LNCaP clone FGC (cell line): Measurements from ENCODE around the gene SLC16A2.

Source experiments
- DNase-seq: peaks from one replicate; pipeline ENCODE4 v3.0.0-alpha.2; 2011; ENCODE audit warnings: low read depth
- H3K4me3 ChIP-seq: 2 replicates; pipeline ENCODE4 v1.5.1; 2011; ENCODE audit warnings: mild to moderate bottlenecking, low read depth, low read length, control low read depth
- TF ChIP-seq, protein P1 (sequence below): IDR thresholded peaks from 2 replicates; pipeline ENCODE4 v1.5.1; 2012; ENCODE audit warnings: mild to moderate bottlenecking; ENCODE audit not compliant: control insufficient read depth, insufficient read depth; ENCODE audit errors: extremely low read depth

SLC16A2 gene

DNA sequence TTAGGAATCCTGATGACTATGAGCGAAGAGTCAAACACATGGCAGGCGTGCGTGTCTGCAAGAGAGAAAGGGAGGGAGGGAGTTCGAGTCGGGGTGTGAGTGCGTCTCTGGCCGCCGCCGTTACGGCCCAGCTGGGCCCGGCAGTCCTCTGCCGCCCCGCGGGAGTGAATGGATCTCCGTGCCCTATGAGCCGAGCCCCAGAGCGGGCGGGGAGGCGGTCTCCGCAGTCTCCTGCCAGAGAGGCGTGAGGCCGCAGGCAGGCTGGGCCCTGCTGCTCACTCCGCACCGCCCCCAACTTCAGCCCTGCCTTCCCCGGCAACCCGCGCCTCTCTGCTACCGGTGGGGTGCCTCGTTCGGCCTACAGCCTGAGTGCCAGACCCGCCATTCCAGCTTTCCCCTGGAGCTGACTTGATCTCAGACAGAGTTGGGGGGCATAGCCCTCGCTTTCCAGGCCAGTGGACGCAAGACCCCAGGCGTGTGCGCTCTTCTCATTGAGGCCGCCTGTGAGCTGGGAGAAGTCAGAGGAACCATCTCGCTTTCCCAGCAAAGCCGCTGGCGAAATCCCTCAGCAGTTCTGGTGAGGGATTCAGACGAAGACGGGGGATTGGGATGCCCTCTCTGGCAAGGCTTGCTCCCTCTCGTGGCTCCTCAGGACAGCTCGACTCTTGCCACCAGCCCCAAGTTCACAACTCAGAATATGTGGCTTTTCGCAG, 1.4 kb downstream of the SLC16A2 start:
- H3K4me3 ChIP-seq: no peak overlapping the region
- DNase-seq: no peak

DNA sequence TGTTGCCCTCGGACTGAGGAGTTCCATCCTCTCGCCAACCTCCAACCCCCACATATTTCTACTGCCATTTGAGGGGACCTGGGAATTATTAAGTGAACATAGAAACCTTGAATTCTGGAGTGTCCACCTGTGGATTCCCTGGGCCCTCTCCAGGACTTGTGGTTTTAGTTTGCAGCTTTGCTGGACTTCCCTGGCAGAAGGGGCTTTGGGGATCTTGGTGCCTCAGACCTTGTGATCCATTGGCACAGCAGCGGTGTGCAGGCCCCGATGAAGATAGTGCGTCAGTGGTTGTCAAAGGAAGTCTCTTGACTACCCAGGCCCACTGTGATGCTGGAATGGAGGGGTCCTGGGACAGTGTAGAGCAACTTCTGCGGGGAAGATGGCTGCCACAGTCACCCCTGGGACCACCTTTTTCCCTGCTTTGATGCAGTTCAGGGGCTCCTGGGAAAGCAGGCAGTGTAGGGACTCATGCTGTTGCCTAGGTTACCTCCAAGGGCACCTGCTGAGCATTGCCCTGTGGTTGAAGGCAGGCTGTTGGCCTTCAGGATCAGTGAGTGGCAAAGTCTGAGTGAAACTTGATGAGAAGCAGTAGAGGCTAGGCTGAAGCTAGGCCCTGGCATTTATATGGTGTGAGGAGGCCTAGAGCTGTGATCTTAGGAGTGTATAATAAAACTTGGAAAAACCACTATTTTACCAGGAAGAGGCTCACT, 2.2 kb downstream of the SLC16A2 start:
- no peak for DNase-seq
- H3K4me3 ChIP-seq: no peak overlapping the region
- TF ChIP-seq, protein P1, sequence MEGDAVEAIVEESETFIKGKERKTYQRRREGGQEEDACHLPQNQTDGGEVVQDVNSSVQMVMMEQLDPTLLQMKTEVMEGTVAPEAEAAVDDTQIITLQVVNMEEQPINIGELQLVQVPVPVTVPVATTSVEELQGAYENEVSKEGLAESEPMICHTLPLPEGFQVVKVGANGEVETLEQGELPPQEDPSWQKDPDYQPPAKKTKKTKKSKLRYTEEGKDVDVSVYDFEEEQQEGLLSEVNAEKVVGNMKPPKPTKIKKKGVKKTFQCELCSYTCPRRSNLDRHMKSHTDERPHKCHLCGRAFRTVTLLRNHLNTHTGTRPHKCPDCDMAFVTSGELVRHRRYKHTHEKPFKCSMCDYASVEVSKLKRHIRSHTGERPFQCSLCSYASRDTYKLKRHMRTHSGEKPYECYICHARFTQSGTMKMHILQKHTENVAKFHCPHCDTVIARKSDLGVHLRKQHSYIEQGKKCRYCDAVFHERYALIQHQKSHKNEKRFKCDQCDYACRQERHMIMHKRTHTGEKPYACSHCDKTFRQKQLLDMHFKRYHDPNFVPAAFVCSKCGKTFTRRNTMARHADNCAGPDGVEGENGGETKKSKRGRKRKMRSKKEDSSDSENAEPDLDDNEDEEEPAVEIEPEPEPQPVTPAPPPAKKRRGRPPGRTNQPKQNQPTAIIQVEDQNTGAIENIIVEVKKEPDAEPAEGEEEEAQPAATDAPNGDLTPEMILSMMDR: no peak

More for the DNA sequence above, 1.4 kb downstream of the SLC16A2 start:
- TF ChIP-seq, protein P1: no peak

DNA sequence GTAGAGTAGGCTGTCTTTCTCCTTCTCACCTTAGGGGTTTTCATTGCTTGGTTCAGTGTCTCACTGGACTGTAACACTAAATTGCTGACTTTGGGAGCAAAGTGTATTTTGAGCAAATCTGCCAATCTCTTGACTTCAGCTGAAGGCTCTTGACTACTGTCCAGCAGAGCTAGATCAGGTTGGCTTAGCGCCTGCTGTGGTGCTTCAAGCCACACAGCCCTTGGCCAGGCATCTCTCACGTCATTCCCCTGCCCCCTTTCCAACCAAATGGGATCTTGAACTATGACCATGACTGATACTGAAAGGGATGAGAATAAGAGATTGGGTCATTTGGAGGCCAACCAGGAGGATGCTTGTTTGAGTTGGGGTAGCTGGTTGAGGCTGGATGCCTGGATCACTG, 4.8 kb downstream of the SLC16A2 start:
- no peak overlapping the region for H3K4me3 ChIP-seq
- no peak for DNase-seq
- TF ChIP-seq, protein P1: no peak

DNA sequence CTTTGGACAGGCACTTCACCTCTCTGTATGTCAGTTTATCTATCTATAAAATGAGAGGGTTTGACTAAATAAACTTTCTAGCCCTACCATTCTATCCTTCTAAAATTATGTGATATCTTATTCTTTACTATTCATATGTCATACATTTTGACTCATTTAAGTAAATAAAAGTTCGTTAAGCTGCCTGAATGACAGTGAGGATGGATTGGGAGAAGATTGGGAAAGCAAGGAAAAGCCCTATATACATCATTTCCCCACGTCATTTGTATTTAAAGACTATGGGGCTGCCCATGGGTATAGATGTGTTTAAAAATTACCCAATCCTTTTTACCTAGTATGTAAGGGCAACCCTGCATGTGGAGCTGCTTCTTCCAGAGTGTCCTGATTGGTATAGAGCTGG, 5.3 kb downstream of the SLC16A2 start:
- TF ChIP-seq, protein P1: no peak
- DNase-seq: no peak
- H3K4me3 ChIP-seq: no peak overlapping the region

DNA sequence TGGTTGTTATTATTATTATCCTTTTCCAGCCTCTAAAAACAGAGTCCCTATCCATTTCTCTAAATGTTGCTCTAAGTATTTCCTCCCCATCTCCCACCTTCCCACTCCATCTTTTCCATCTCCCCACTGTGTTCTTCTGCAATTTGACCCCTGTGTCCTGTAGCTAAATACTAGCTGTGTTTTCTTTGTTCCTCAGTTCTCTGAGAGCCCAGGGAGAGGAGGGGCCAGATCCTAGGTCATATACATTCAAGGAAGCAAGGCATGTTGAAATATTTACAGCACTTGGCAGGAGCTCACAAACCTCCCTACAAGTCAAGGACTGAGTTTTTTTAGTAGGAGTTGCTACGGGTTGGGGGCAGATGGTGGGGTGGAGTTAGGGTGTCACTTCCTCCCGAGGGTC, 10.5 kb downstream of the SLC16A2 start:
- no peak for DNase-seq
- TF ChIP-seq, protein P1: no peak
- no peak overlapping the region for H3K4me3 ChIP-seq

DNA sequence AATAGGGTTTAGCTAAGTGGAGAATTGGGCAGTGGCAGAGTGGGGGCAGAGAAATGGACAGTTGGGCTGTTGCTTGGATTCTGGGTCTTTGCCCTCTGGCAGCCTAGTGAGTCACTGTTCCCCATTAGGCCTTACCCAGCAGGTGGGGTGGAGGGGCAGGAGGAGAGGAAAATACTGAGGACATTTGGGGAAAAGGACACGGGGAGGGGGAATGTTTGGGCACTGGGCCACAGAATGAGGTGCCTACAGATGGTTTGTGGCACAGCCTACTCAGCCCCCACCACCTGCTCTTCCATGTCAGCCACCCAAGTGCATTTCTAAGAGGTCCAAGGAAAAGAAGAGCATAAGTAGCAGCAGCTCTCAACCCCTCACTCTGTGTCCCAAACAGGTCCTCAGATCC, 13.0 kb downstream of the SLC16A2 start:
- TF ChIP-seq, protein P1: no peak
- no peak overlapping the region for H3K4me3 ChIP-seq
- no peak for DNase-seq

DNA sequence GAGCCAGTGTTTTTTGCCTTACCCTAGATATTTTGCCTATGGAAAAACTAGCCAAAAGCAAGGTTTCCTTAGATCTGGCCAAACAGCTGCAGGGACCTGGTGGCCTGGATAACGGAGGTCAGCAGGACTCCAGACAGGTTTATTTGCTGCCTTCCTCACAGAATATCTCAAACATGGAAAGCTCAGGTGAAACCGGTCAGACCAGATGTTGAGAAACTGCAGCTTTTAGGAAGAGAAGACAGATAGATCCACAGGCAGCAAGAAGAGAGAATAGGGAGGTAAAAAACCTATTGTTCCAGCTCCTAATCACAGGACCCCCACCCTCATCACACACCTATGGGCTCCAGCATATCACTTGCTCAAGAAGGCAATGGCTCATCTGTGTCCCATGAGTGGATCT, 16.2 kb downstream of the SLC16A2 start:
- H3K4me3 ChIP-seq: no peak overlapping the region
- TF ChIP-seq, protein P1: no peak
- DNase-seq: no peak
